ENCODE measurements around the gene DNM1L.

The DNM1L gene

GRCh38 chr12:32743264-32743663 is 64.2 kb downstream of the DNM1L start:
- H3K36me3 ChIP-seq (ENCODE audit: insufficient read depth, low read length), result peaks cover 87% of the 10 kb centered on the region
- no peaks in the 10 kb centered on the region for H3K9me3 ChIP-seq (ENCODE audit: low read length)

GRCh38 chr12:32753605-32754004 is 74.5 kb downstream of the DNM1L start:
- no peaks in the 10 kb centered on the region for H3K9me3 ChIP-seq (ENCODE audit: low read length)
- no peaks in the 10 kb centered on the region for H3K27me3 ChIP-seq (ENCODE audit: insufficient read depth, low read length)
- peak overlapping the region; percentile 77 for H3K4me3 ChIP-seq (ENCODE audit: low read length)
- peaks cover 26% of the 10 kb centered on the region for H3K4me1 ChIP-seq (ENCODE audit: insufficient read depth, low read length)
- no peak overlapping the region for H2AFZ ChIP-seq (ENCODE audit: low read depth, low read length)
- peaks cover 33% of the 10 kb centered on the region for H3K36me3 ChIP-seq (ENCODE audit: insufficient read depth, low read length)

More at GRCh38 chr12:32743264-32743663, 64.2 kb downstream of the DNM1L start:
- Histone ChIP-seq H3K4me1 (ENCODE audit: insufficient read depth, low read length) (no peaks in the 10 kb centered on the region), H2AFZ (ENCODE audit: low read depth, low read length) (no peak overlapping the region), H3K27me3 (ENCODE audit: insufficient read depth, low read length) (no peaks in the 10 kb centered on the region), H3K4me3 (ENCODE audit: low read length) (no peak overlapping the region)

GRCh38 chr12:32754111-32754510 is 75.0 kb downstream of the DNM1L start:
- H3K9me3 ChIP-seq (ENCODE audit: low read length), result no peaks in the 10 kb centered on the region

GRCh38 chr12:32755051-32755653 is 76.1 kb downstream of the DNM1L start:
- H2AFZ ChIP-seq (ENCODE audit: low read depth, low read length), result peak overlapping the region; percentile 95

More at GRCh38 chr12:32754111-32754510, 75.0 kb downstream of the DNM1L start:
- peak overlapping the region; percentile 77 for H3K4me3 ChIP-seq (ENCODE audit: low read length)
- peaks cover 26% of the 10 kb centered on the region for H3K4me1 ChIP-seq (ENCODE audit: insufficient read depth, low read length)
- peaks cover 28% of the 10 kb centered on the region for H3K36me3 ChIP-seq (ENCODE audit: insufficient read depth, low read length)
- H3K27me3 ChIP-seq (ENCODE audit: insufficient read depth, low read length), result no peaks in the 10 kb centered on the region
- H2AFZ ChIP-seq (ENCODE audit: low read depth, low read length), result no peak overlapping the region

GRCh38 chr12:32755654-32756475 is 76.8 kb downstream of the DNM1L start, which contains the start of gene YARS2:
Gene YARS2 (minus strand): TSS chr12:32755897. CDS start chr12:32755874, 23 bp downstream.
- Histone ChIP-seq H3K36me3 (ENCODE audit: insufficient read depth, low read length) (peaks cover 20% of the 10 kb centered on the region), H3K4me3 (ENCODE audit: low read length) (peak within 1 kb of the TSS; percentile 77), H3K9me3 (ENCODE audit: low read length) (no peaks in the 10 kb centered on the region), H2AFZ (ENCODE audit: low read depth, low read length) (peak within 1 kb of the TSS; percentile 95), H3K4me1 (ENCODE audit: insufficient read depth, low read length) (peaks cover 26% of the 10 kb centered on the region), H3K27me3 (ENCODE audit: insufficient read depth, low read length) (peaks cover 4% of the 10 kb centered on the region)

More at GRCh38 chr12:32755051-32755653, 76.1 kb downstream of the DNM1L start:
- Histone ChIP-seq H3K27me3 (ENCODE audit: insufficient read depth, low read length) (peaks cover 3% of the 10 kb centered on the region), H3K36me3 (ENCODE audit: insufficient read depth, low read length) (peaks cover 20% of the 10 kb centered on the region), H3K9me3 (ENCODE audit: low read length) (no peaks in the 10 kb centered on the region), H3K4me1 (ENCODE audit: insufficient read depth, low read length) (peaks cover 26% of the 10 kb centered on the region), H3K4me3 (ENCODE audit: low read length) (peak overlapping the region; percentile 77)

GRCh38 chr12:32756476-32757066 is 77.5 kb downstream of the DNM1L start:
- H3K9me3 ChIP-seq (ENCODE audit: low read length), result no peaks in the 10 kb centered on the region
- peaks cover 18% of the 10 kb centered on the region for H3K36me3 ChIP-seq (ENCODE audit: insufficient read depth, low read length)
- H3K27me3 ChIP-seq (ENCODE audit: insufficient read depth, low read length), result peaks cover 8% of the 10 kb centered on the region
- H2AFZ ChIP-seq (ENCODE audit: low read depth, low read length), result peak overlapping the region; percentile 83
- peaks cover 26% of the 10 kb centered on the region for H3K4me1 ChIP-seq (ENCODE audit: insufficient read depth, low read length)
- H3K4me3 ChIP-seq (ENCODE audit: low read length), result peak overlapping the region; percentile 77

- peaks cover 26% of the 10 kb centered on the region for H3K4me1 ChIP-seq (ENCODE audit: insufficient read depth, low read length)
- peak overlapping the region; percentile 83 for H2AFZ ChIP-seq (ENCODE audit: low read depth, low read length)
- no peak overlapping the region for H3K4me3 ChIP-seq (ENCODE audit: low read length)
- peaks cover 12% of the 10 kb centered on the region for H3K36me3 ChIP-seq (ENCODE audit: insufficient read depth, low read length)
- H3K27me3 ChIP-seq (ENCODE audit: insufficient read depth, low read length), result peaks cover 13% of the 10 kb centered on the region
- no peaks in the 10 kb centered on the region for H3K9me3 ChIP-seq (ENCODE audit: low read length)
Observed at GRCh38 chr12:32757157-32757556, 78.1 kb downstream of the DNM1L start.

GRCh38 chr12:32761716-32762115 is 82.6 kb downstream of the DNM1L start:
- Histone ChIP-seq H3K9me3 (ENCODE audit: low read length) (no peaks in the 10 kb centered on the region), H3K4me1 (ENCODE audit: insufficient read depth, low read length) (peaks cover 3% of the 10 kb centered on the region), H3K4me3 (ENCODE audit: low read length) (no peak overlapping the region), H3K27me3 (ENCODE audit: insufficient read depth, low read length) (peaks cover 13% of the 10 kb centered on the region), H3K36me3 (ENCODE audit: insufficient read depth, low read length) (no peaks in the 10 kb centered on the region), H2AFZ (ENCODE audit: low read depth, low read length) (no peak overlapping the region)

- no peak overlapping the region for H3K4me3 ChIP-seq (ENCODE audit: low read length)
- no peak overlapping the region for H2AFZ ChIP-seq (ENCODE audit: low read depth, low read length)
- peaks cover 9% of the 10 kb centered on the region for H3K27me3 ChIP-seq (ENCODE audit: insufficient read depth, low read length)
- H3K9me3 ChIP-seq (ENCODE audit: low read length), result no peaks in the 10 kb centered on the region
- no peaks in the 10 kb centered on the region for H3K4me1 ChIP-seq (ENCODE audit: insufficient read depth, low read length)
- H3K36me3 ChIP-seq (ENCODE audit: insufficient read depth, low read length), result no peaks in the 10 kb centered on the region
Observed at GRCh38 chr12:32765906-32766305, 86.8 kb downstream of the DNM1L start.

- H3K27me3 ChIP-seq (ENCODE audit: insufficient read depth, low read length), result no peaks in the 10 kb centered on the region
- no peaks in the 10 kb centered on the region for H3K9me3 ChIP-seq (ENCODE audit: low read length)
- no peaks in the 10 kb centered on the region for H3K36me3 ChIP-seq (ENCODE audit: insufficient read depth, low read length)
- H3K4me1 ChIP-seq (ENCODE audit: insufficient read depth, low read length), result no peaks in the 10 kb centered on the region
- H2AFZ ChIP-seq (ENCODE audit: low read depth, low read length), result no peak overlapping the region
- no peak overlapping the region for H3K4me3 ChIP-seq (ENCODE audit: low read length)
Observed at GRCh38 chr12:32768518-32768917, 89.4 kb downstream of the DNM1L start.

GRCh38 chr12:32770141-32770540 is 91.0 kb downstream of the DNM1L start:
- no peaks in the 10 kb centered on the region for H3K36me3 ChIP-seq (ENCODE audit: insufficient read depth, low read length)
- H3K4me1 ChIP-seq (ENCODE audit: insufficient read depth, low read length), result no peaks in the 10 kb centered on the region
- H3K4me3 ChIP-seq (ENCODE audit: low read length), result no peak overlapping the region
- no peaks in the 10 kb centered on the region for H3K27me3 ChIP-seq (ENCODE audit: insufficient read depth, low read length)
- H2AFZ ChIP-seq (ENCODE audit: low read depth, low read length), result no peak overlapping the region
- H3K9me3 ChIP-seq (ENCODE audit: low read length), result no peaks in the 10 kb centered on the region

GRCh38 chr12:32773691-32774090 is 94.6 kb downstream of the DNM1L start:
- Histone ChIP-seq H3K4me1 (ENCODE audit: insufficient read depth, low read length) (no peaks in the 10 kb centered on the region), H3K36me3 (ENCODE audit: insufficient read depth, low read length) (no peaks in the 10 kb centered on the region), H3K27me3 (ENCODE audit: insufficient read depth, low read length) (no peaks in the 10 kb centered on the region), H3K9me3 (ENCODE audit: low read length) (no peaks in the 10 kb centered on the region), H2AFZ (ENCODE audit: low read depth, low read length) (no peak overlapping the region), H3K4me3 (ENCODE audit: low read length) (no peak overlapping the region)

GRCh38 chr12:32776258-32776657 is 97.2 kb downstream of the DNM1L start:
- Histone ChIP-seq H3K9me3 (ENCODE audit: low read length) (no peaks in the 10 kb centered on the region), H3K4me3 (ENCODE audit: low read length) (no peak overlapping the region), H3K36me3 (ENCODE audit: insufficient read depth, low read length) (no peaks in the 10 kb centered on the region), H2AFZ (ENCODE audit: low read depth, low read length) (no peak overlapping the region), H3K4me1 (ENCODE audit: insufficient read depth, low read length) (no peaks in the 10 kb centered on the region), H3K27me3 (ENCODE audit: insufficient read depth, low read length) (no peaks in the 10 kb centered on the region)

All from neuron (in vitro differentiated cells).